ENCODE measurements around the gene MAP7. TPM values are rescaled to one million over a fixed set of nuclear protein-coding genes. Genes with fewer than 3 reads are reported as not detected.

Gene MAP7
- total and polyA plus RNA-seq, 7 donors: 1.2 to 33.5 (median 3.3) TPM

DNA sequence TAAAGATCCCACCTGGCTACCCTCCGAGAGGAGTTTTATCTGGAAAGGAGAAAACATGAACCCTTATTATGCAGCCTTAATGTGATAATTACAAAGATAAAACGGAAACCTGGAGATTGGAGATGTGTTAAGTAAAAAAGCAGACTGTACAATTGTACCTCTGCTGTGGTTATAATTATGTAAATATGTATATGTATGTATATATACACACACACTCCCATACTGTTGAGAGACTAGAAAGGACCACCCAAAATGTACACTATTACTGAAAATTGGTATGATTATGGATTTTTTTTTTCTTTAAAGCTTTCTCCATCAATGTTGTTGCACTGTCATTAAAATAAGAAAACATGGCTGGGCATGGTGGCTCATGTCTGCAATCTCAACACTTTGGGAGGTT, 188.4 kb downstream of the MAP7 start:
- TF ChIP-seq EP300 (IDR thresholded peaks at IDR 0.05): no peak
- TF ChIP-seq, protein P1, sequence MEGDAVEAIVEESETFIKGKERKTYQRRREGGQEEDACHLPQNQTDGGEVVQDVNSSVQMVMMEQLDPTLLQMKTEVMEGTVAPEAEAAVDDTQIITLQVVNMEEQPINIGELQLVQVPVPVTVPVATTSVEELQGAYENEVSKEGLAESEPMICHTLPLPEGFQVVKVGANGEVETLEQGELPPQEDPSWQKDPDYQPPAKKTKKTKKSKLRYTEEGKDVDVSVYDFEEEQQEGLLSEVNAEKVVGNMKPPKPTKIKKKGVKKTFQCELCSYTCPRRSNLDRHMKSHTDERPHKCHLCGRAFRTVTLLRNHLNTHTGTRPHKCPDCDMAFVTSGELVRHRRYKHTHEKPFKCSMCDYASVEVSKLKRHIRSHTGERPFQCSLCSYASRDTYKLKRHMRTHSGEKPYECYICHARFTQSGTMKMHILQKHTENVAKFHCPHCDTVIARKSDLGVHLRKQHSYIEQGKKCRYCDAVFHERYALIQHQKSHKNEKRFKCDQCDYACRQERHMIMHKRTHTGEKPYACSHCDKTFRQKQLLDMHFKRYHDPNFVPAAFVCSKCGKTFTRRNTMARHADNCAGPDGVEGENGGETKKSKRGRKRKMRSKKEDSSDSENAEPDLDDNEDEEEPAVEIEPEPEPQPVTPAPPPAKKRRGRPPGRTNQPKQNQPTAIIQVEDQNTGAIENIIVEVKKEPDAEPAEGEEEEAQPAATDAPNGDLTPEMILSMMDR (IDR thresholded peaks at IDR 0.05): no peak
- TF ChIP-seq POLR2A (IDR thresholded peaks at IDR 0.05): no peak
- TF ChIP-seq POLR2AphosphoS5 (IDR thresholded peaks at IDR 0.05): no peak
- Histone ChIP-seq H3K27ac (no peak overlapping the region), H3K9me3 (no peaks in the 10 kb centered on the region), H3K36me3 (no peaks in the 10 kb centered on the region), H3K4me1 (no peaks in the 10 kb centered on the region), H3K4me3 (no peak overlapping the region), H3K27me3 (no peaks in the 10 kb centered on the region)
- no peak for DNase-seq
- 96 to 97% methylated on average over 2 of the region's 2 CpGs for WGBS, 2 donors
- intact Hi-C loops (cut with DNase I): no loop called here

DNA sequence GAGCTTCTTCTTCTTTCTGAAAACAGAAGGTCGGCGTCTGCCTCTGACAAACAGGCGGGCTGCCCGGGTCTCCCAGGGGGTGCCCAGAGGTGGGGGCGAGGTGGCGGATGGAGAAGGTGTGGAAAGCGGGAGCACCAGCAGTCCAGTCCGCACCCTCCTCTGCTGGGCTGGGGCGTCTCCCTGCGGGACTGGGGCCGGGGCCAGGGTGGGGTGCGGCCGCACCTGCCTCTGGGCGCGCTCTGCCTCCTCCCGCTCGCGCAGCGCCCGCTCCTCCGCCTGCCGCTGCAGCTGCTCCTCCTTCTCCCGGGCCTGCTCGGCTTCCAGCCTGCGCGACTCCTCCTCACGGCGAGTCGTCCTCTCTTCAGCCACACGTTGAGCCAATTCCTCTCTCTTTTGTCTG, 189.4 kb downstream of the MAP7 start:
- intact Hi-C loops (cut with DNase I): no loop called here
- no peaks in the 10 kb centered on the region for H3K36me3 ChIP-seq
- no peaks in the 10 kb centered on the region for H3K27me3 ChIP-seq
- no peak for TF ChIP-seq POLR2A (IDR thresholded peaks at IDR 0.05)
- no peak for TF ChIP-seq EP300 (IDR thresholded peaks at IDR 0.05)
- TF ChIP-seq POLR2AphosphoS5 (IDR thresholded peaks at IDR 0.05): no peak
- TF ChIP-seq, protein P1 (IDR thresholded peaks at IDR 0.05): no peak
- H3K9me3 ChIP-seq: no peaks in the 10 kb centered on the region
- no peak for DNase-seq
- no peaks in the 10 kb centered on the region for H3K4me1 ChIP-seq
- WGBS, 2 donors: 95 to 97% methylated on average over 30 of the region's 30 CpGs
- H3K27ac ChIP-seq: no peak overlapping the region
- no peak overlapping the region for H3K4me3 ChIP-seq

- no peak for DNase-seq
- Histone ChIP-seq H3K27ac (no peak overlapping the region), H3K27me3 (no peaks in the 10 kb centered on the region), H3K9me3 (no peaks in the 10 kb centered on the region), H3K36me3 (no peaks in the 10 kb centered on the region), H3K4me3 (no peak overlapping the region), H3K4me1 (no peaks in the 10 kb centered on the region)
- WGBS, 2 donors: 92% methylated on average over 6 of the region's 6 CpGs
- TF ChIP-seq POLR2A (IDR thresholded peaks at IDR 0.05) (no peak), POLR2AphosphoS5 (IDR thresholded peaks at IDR 0.05) (no peak), EP300 (IDR thresholded peaks at IDR 0.05) (no peak)
- TF ChIP-seq, protein P1 (IDR thresholded peaks at IDR 0.05): no peak
- intact Hi-C loops (cut with DNase I): no loop called here
These were observed 190.4 kb downstream of the MAP7 start for GRCh38 chr6:136359851-136360250.

DNA sequence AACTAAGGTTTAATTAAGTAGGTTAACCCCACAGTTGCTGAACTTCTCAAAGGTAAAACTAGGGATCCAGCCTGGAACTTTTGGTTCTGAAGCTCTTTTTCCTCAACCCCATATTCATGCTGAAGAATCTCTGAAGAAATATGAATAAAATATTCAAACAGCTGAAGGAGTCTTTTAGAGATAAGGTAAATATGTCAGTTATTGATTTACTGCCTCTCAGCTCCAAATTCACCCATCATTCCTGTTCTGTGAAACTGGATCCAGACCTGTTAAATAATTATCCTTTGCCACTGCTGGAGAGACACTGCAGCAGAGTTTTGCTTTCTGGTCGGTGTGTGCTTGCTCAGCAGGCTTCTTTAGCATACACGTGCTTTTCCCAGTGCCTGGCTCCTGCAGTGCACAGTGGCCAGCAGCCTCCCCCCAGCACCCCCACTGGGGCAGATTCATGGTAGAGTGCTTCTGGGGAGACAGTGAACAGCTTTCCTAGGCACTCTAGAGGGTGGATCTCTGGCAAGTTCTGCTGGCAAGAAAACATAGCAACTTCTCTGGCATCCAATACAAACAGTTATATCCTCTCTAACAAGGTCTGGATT, 198.6 kb downstream of the MAP7 start:
- no peak for TF ChIP-seq EP300 (IDR thresholded peaks at IDR 0.05)
- TF ChIP-seq, protein P1 (IDR thresholded peaks at IDR 0.05): no peak
- no peak for TF ChIP-seq POLR2A (IDR thresholded peaks at IDR 0.05)
- TF ChIP-seq POLR2AphosphoS5 (IDR thresholded peaks at IDR 0.05): no peak
- Histone ChIP-seq H3K36me3 (no peaks in the 10 kb centered on the region), H3K4me3 (no peak overlapping the region), H3K9me3 (no peaks in the 10 kb centered on the region), H3K4me1 (peaks cover 0 to 10% (median 5%) of the 10 kb centered on the region in 4 donors), H3K27ac (no peak overlapping the region), H3K27me3 (no peaks in the 10 kb centered on the region)
- intact Hi-C loops (cut with DNase I): no loop called here
- DNase-seq: no peak
- WGBS, 2 donors: 50 to 70% methylated on average over 2 of the region's 2 CpGs

- WGBS, 2 donors: 73 to 76% methylated on average over 3 of the region's 3 CpGs
- H3K27ac ChIP-seq: no peak overlapping the region
- H3K27me3 ChIP-seq: no peaks in the 10 kb centered on the region
- no peaks in the 10 kb centered on the region for H3K36me3 ChIP-seq
- H3K4me3 ChIP-seq: no peak overlapping the region
- TF ChIP-seq POLR2A (IDR thresholded peaks at IDR 0.05) (no peak), EP300 (IDR thresholded peaks at IDR 0.05) (no peak), POLR2AphosphoS5 (IDR thresholded peaks at IDR 0.05) (no peak)
- TF ChIP-seq, protein P1 (IDR thresholded peaks at IDR 0.05): no peak
- H3K4me1 ChIP-seq: peaks cover 0 to 10% (median 5%) of the 10 kb centered on the region in 4 donors
- H3K9me3 ChIP-seq: no peaks in the 10 kb centered on the region
- DNase-seq: no peak
- intact Hi-C loops (cut with DNase I): no loop called here
These were observed 199.3 kb downstream of the MAP7 start for GRCh38 chr6:136350914-136351313.
